Glutamatergic neuron (in vitro differentiated cells): Measurements from ENCODE around the gene ARRB2. TPM values are rescaled to one million over a fixed set of nuclear protein-coding genes. Genes with fewer than 3 reads are reported as not detected.
A peak's percentile ranks its signal among the peaks of the same experiment; 100 is the strongest.
"Not testable (repeated sequence)": the region's sequence is repeated elsewhere in the genome, so short reads cannot be mapped to it uniquely, and the experiment has no call there.

Source experiments
- DNase-seq: peaks from one replicate; pipeline ENCODE4 v3.0.0; 2022
- H3K27ac Mint-ChIP-seq: one replicate; pipeline ENCODE4 v1.8.0; 2020; ENCODE audit warnings: mild to moderate bottlenecking, mixed read lengths, inconsistent platforms; ENCODE audit not compliant: unreplicated experiment
- H3K27me3 Mint-ChIP-seq: one replicate; pipeline ENCODE4 v1.8.0; 2020; ENCODE audit warnings: mild to moderate bottlenecking, moderate library complexity, mixed read lengths, inconsistent platforms; ENCODE audit not compliant: unreplicated experiment
- H3K36me3 Mint-ChIP-seq: one replicate; pipeline ENCODE4 v1.8.0; 2020; ENCODE audit warnings: mild to moderate bottlenecking, mixed read lengths, inconsistent platforms; ENCODE audit not compliant: unreplicated experiment
- H3K4me1 Mint-ChIP-seq: one replicate; pipeline ENCODE4 v1.8.0; 2020; ENCODE audit warnings: mild to moderate bottlenecking, low read depth, mixed read lengths, inconsistent platforms; ENCODE audit not compliant: unreplicated experiment
- H3K4me3 Mint-ChIP-seq: one replicate; pipeline ENCODE4 v1.8.0; 2020; ENCODE audit warnings: mild to moderate bottlenecking, mixed read lengths, inconsistent platforms; ENCODE audit not compliant: unreplicated experiment
- H3K9me3 Mint-ChIP-seq: one replicate; pipeline ENCODE4 v1.8.0; 2020; ENCODE audit warnings: mild to moderate bottlenecking, moderate library complexity, mixed read lengths, inconsistent platforms; ENCODE audit not compliant: unreplicated experiment
- total RNA-seq: library from RNA; stranded (reverse); fragmentation: NEBNext Ultra II Directional; extraction: Animal tissue kit (Norgen Biotek cat#: 25700); gene quantifications from one replicate; pipeline ENCODE4 v1.2.1, GENCODE V29; 2021; ENCODE audit not compliant: unreplicated experiment
- TF ChIP-seq, protein P1 (sequence below): fragments of 200-600 bp; sonication (generic); IDR thresholded peaks from one replicate; pipeline ENCODE4 v1.5.0; 2021; ENCODE audit not compliant: partially characterized antibody, unreplicated experiment

The ARRB2 gene
- total RNA-seq, 1 donor from 2014 or later: 106 TPM

DNA sequence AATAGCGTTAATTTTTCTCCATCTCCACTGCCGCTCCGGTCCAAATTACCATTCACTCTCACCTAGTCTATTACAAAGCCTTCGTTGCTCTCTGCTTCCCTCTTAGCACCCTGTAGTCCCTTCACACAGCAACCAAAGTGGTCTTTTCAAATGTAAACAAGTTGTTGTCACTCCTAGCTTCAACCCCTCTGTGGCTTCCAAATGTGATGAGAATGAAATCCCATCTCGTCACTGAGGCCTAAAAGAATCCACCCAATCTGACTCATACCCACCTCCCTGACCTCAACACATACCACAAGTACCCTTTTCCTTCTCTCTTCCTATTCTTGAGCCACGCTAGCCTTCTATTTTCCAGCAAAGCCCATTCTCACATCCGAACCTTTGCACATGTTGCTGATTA, 4.3 kb upstream of the ARRB2 start:
- Mint-ChIP-seq H3K36me3 (no peaks in the 10 kb centered on the region), H3K27ac (peak overlapping the region; percentile 4), H3K9me3 (peaks cover 8% of the 10 kb centered on the region), H3K4me3 (peak overlapping the region; percentile 74), H3K27me3 (peaks cover 9% of the 10 kb centered on the region), H3K4me1 (peaks cover 14% of the 10 kb centered on the region)
- TF ChIP-seq, protein P1, sequence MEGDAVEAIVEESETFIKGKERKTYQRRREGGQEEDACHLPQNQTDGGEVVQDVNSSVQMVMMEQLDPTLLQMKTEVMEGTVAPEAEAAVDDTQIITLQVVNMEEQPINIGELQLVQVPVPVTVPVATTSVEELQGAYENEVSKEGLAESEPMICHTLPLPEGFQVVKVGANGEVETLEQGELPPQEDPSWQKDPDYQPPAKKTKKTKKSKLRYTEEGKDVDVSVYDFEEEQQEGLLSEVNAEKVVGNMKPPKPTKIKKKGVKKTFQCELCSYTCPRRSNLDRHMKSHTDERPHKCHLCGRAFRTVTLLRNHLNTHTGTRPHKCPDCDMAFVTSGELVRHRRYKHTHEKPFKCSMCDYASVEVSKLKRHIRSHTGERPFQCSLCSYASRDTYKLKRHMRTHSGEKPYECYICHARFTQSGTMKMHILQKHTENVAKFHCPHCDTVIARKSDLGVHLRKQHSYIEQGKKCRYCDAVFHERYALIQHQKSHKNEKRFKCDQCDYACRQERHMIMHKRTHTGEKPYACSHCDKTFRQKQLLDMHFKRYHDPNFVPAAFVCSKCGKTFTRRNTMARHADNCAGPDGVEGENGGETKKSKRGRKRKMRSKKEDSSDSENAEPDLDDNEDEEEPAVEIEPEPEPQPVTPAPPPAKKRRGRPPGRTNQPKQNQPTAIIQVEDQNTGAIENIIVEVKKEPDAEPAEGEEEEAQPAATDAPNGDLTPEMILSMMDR: no peak
- DNase-seq: no peak

GRCh38 chr17:4708436-4708835, 2.0 kb upstream of the ARRB2 start:
- peaks cover 9% of the 10 kb centered on the region for H3K4me1 Mint-ChIP-seq
- no peaks in the 10 kb centered on the region for H3K36me3 Mint-ChIP-seq
- H3K4me3 Mint-ChIP-seq: peak overlapping the region; percentile 74
- DNase-seq: peak; percentile 34
- H3K27me3 Mint-ChIP-seq: peaks cover 10% of the 10 kb centered on the region
- peaks cover 9% of the 10 kb centered on the region for H3K9me3 Mint-ChIP-seq
- TF ChIP-seq, protein P1: no peak
- no peak overlapping the region for H3K27ac Mint-ChIP-seq

- Mint-ChIP-seq H3K27me3 (peaks cover 15% of the 10 kb centered on the region), H3K4me3 (peak overlapping the region; percentile 92), H3K27ac (peak overlapping the region; percentile 70), H3K4me1 (peaks cover 17% of the 10 kb centered on the region), H3K36me3 (no peaks in the 10 kb centered on the region), H3K9me3 (peaks cover 12% of the 10 kb centered on the region)
- TF ChIP-seq, protein P1: no peak
- DNase-seq: peak; percentile 51
Measured at GRCh38 chr17:4710693-4711634, 532 bp downstream of the ARRB2 start.

GRCh38 chr17:4711661-4712181, 1.3 kb downstream of the ARRB2 start:
- H3K9me3 Mint-ChIP-seq: peaks cover 10% of the 10 kb centered on the region
- H3K4me3 Mint-ChIP-seq: peak overlapping the region; percentile 92
- peaks cover 17% of the 10 kb centered on the region for H3K4me1 Mint-ChIP-seq
- DNase-seq: no peak
- H3K36me3 Mint-ChIP-seq: no peaks in the 10 kb centered on the region
- no peak overlapping the region for H3K27ac Mint-ChIP-seq
- H3K27me3 Mint-ChIP-seq: peaks cover 15% of the 10 kb centered on the region
- TF ChIP-seq, protein P1: no peak

GRCh38 chr17:4712526-4712925, 2.1 kb downstream of the ARRB2 start:
- H3K4me3 Mint-ChIP-seq: peak overlapping the region; percentile 55
- DNase-seq: no peak
- TF ChIP-seq, protein P1: no peak
- H3K36me3 Mint-ChIP-seq: no peaks in the 10 kb centered on the region
- peaks cover 17% of the 10 kb centered on the region for H3K4me1 Mint-ChIP-seq
- no peak overlapping the region for H3K27ac Mint-ChIP-seq
- peaks cover 15% of the 10 kb centered on the region for H3K27me3 Mint-ChIP-seq
- peaks cover 10% of the 10 kb centered on the region for H3K9me3 Mint-ChIP-seq

DNA sequence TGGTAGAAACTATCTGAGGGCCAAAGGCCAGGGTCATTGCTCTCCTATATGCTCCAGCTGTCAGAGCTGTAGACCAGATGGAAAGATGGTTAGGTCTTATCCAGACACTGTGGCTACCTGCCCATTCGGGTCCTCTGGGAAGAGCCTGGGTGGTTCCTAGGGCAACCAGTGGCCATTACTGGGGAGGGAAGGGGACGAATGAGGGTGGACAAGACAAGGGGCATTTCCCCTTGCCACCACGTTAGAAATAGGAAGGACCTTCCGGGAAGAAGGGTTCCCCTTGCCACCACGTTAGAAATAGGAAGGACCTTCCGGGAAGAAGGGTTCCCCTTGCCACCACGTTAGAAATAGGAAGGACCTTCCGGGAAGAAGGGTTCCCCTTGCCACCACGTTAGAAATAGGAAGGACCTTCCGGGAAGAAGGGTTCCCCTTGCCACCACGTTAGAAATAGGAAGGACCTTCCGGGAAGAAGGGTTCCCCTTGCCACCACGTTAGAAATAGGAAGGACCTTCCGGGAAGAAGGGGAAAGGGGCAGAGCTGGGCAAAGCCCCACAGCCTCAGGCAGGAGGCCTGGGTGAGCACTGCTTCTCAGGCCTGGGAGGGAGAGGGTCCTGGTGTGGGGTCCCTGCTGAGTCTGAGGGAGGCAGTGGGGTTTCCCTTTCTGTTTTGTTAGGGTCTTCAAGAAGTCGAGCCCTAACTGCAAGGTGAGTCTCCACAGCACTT, 4.1 kb downstream of the ARRB2 start:
- Mint-ChIP-seq H3K27me3 (peaks cover 19% of the 10 kb centered on the region), H3K27ac (peak overlapping the region; percentile 33), H3K4me1 (peaks cover 18% of the 10 kb centered on the region)
- not testable (repeated sequence) for H3K4me3 Mint-ChIP-seq, H3K9me3 Mint-ChIP-seq, DNase-seq, H3K36me3 Mint-ChIP-seq
